Measurements from ENCODE around the gene ZNF143. TPM values are rescaled to one million over a fixed set of nuclear protein-coding genes. Genes with fewer than 3 reads are reported as not detected.
A peak's percentile ranks its signal among the peaks of the same experiment; 100 is the strongest.

Gene ZNF143
- total RNA-seq, 1 experiment from 2014 or later, result 29.2 TPM

DNA sequence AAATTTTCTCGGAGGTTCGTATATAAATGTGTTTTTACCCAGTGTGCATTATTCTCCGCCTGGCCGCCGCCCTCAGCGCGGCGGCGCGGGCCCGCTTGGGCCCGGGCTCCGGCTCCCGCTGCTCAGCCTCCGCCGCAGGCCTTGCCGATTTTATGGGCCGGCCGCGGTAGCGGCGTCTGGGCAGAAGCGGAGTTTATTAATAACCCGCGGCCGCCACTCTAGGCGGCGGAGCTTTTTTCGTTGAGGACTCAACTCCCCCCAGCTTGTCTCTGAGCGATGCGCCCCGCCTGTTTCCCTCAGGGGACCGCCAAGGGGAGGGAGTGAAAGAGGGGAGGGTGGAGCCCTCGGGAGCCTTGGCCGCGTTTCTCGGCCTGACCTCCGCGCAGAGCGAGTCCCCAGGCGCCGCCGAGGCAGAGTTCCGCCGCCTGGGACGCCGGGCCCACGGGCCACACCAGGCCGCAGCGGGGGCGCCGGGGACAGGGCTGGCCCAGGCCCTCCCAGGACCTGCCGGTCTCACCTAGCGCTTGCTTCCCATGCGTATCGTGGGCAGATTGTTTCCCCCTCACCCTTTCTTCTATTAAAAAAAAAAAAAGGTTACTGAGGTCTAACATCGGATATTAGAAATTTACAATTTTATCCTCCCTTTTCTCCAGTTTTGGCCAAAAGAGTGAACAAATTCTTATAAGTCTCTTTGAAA lies 399 bp downstream of the ZNF143 start:
- H2BK5ac ChIP-seq (ENCODE audit: insufficient read length, low read length), result no peak overlapping the region
- no peak overlapping the region for H3T11ph ChIP-seq (ENCODE audit: low read length)
- peak overlapping the region; percentile 80 for H3K18ac ChIP-seq (ENCODE audit: insufficient read length, low read depth, low read length)
- H3K27me3 Mint-ChIP-seq (ENCODE audit: low read depth), result no peaks in the 10 kb centered on the region
- H3K9me3 ChIP-seq (ENCODE audit: control insufficient read depth, low read depth, low read length), result no peaks in the 10 kb centered on the region
- WGBS (ENCODE audit: extremely low coverage, insufficient read length, low lambda C conversion rate), result no CpG with 5 or more reads among the region's 57 CpGs
- peak overlapping the region; percentile 93 for H3K4me2 ChIP-seq (ENCODE audit: insufficient read depth, insufficient read length, low read length)
- DNase-seq, result no peak
- no peak overlapping the region for H4K5ac ChIP-seq (ENCODE audit: insufficient read length, low read depth, low read length)
- H3K36me3 Mint-ChIP-seq (ENCODE audit: insufficient read depth in 1 of 3, low read depth in 3 of 3), result peaks cover 3 to 5% (median 4%) of the 10 kb centered on the region in 3 experiments; a peak in 6 of 7 replicates
- no peaks in the 10 kb centered on the region for H4K20me1 ChIP-seq (ENCODE audit: control insufficient read depth, insufficient read depth, insufficient read length)
- no peaks in the 10 kb centered on the region for H3K9me3 Mint-ChIP-seq
- no peaks in the 10 kb centered on the region for H3K27me3 ChIP-seq (ENCODE audit: insufficient read depth, low read length)
- H2BK120ac ChIP-seq (ENCODE audit: low read depth, low read length, poor library complexity, severe bottlenecking), result no peak overlapping the region
- peak overlapping the region; percentile 10 for H3K27ac ChIP-seq (ENCODE audit: insufficient read length, low read depth, low read length)
- H3K4me3 Mint-ChIP-seq, result peak overlapping the region; percentile 95 to 96
- H3K4me1 ChIP-seq (ENCODE audit: insufficient read depth, low read length), result no peaks in the 10 kb centered on the region
- peak overlapping the region; percentile 78 for H3K14ac ChIP-seq (ENCODE audit: insufficient read depth, low read length)
- no peak overlapping the region for H2BK20ac ChIP-seq (ENCODE audit: low read depth, low read length, poor library complexity, severe bottlenecking)
- peak overlapping the region; percentile 81 to 97 (median 94) for H3K27ac Mint-ChIP-seq
- peak overlapping the region; percentile 82 for H3K9ac ChIP-seq (ENCODE audit: extremely low read depth, insufficient read length, low read length)
- no peak for TF ChIP-seq CTCF (conservative IDR thresholded peaks at IDR 0.05)
- H2BK12ac ChIP-seq (ENCODE audit: insufficient read length, low read depth, low read length), result no peak overlapping the region
- H3K23me2 ChIP-seq (ENCODE audit: insufficient read length, low read depth, low read length, poor library complexity, severe bottlenecking), result no peaks in the 10 kb centered on the region
- H3K23ac ChIP-seq (ENCODE audit: insufficient read length, low read depth, low read length), result no peak overlapping the region
- H4K8ac ChIP-seq (replicated peaks; ENCODE audit: insufficient read length, low read depth, low read length), result no peak overlapping the region
- H2AK5ac ChIP-seq (ENCODE audit: insufficient read length, low read length), result no peak overlapping the region
- peaks cover 13 to 14% of the 10 kb centered on the region in 2 experiments for H3K4me1 Mint-ChIP-seq
- H2AFZ ChIP-seq (ENCODE audit: low read length), result no peak overlapping the region
- H4K91ac ChIP-seq (ENCODE audit: insufficient read length, low read depth, low read length), result no peak overlapping the region
- H3K79me1 ChIP-seq (ENCODE audit: insufficient read depth, low read depth, low read length, poor library complexity, severe bottlenecking), result peaks cover 4% of the 10 kb centered on the region
- no peak overlapping the region for H3K56ac ChIP-seq (ENCODE audit: insufficient read length, low read depth, low read length)
- no peak overlapping the region for H2BK15ac ChIP-seq (ENCODE audit: low read depth, low read length)
- H3K79me2 ChIP-seq (ENCODE audit: insufficient read depth, low read length), result peaks cover 4% of the 10 kb centered on the region; the same call in 1 of the 2 replicates
- peak overlapping the region; percentile 4; the same call in 1 of the 2 replicates for H3K4ac ChIP-seq (ENCODE audit: low read depth, low read length)

All from H9 (cell line).